Loucy (cell line): ENCODE measurements around the gene MRPL24.

ENCODE experiments used
- EZH2phosphoT487 ChIP-seq: fragments of 200-600 bp; IDR thresholded peaks from 2 replicates; pipeline ENCODE4 v1.6.1; 2018; ENCODE audit warnings: antibody characterized with exemption, mild to moderate bottlenecking, moderate library complexity, borderline replicate concordance
- TF ChIP-seq, protein P1 (sequence below): fragments of 200-600 bp; sonication (generic); conservative IDR thresholded peaks from 2 replicates; pipeline ENCODE4 v1.5.1; 2014; ENCODE audit warnings: mild to moderate bottlenecking, antibody characterized with exemption, low read length

GRCh38 chr1:156767101-156767878 lies 26.4 kb upstream of the MRPL24 start, which contains the start of gene PRCC:
- no peak for TF ChIP-seq EZH2phosphoT487
- TF ChIP-seq, protein P1, sequence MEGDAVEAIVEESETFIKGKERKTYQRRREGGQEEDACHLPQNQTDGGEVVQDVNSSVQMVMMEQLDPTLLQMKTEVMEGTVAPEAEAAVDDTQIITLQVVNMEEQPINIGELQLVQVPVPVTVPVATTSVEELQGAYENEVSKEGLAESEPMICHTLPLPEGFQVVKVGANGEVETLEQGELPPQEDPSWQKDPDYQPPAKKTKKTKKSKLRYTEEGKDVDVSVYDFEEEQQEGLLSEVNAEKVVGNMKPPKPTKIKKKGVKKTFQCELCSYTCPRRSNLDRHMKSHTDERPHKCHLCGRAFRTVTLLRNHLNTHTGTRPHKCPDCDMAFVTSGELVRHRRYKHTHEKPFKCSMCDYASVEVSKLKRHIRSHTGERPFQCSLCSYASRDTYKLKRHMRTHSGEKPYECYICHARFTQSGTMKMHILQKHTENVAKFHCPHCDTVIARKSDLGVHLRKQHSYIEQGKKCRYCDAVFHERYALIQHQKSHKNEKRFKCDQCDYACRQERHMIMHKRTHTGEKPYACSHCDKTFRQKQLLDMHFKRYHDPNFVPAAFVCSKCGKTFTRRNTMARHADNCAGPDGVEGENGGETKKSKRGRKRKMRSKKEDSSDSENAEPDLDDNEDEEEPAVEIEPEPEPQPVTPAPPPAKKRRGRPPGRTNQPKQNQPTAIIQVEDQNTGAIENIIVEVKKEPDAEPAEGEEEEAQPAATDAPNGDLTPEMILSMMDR: no peak
